GM10266 (cell line): Measurements from ENCODE around the gene TMEM143.
"Not testable (repeated sequence)": the region's sequence is repeated elsewhere in the genome, so short reads cannot be mapped to it uniquely, and the experiment has no call there.

Experiments used
- DNase-seq: peaks from one replicate; pipeline ENCODE4 v3.0.0; 2012; ENCODE audit errors: extremely low spot score
- TF ChIP-seq, protein P1 (sequence below): IDR thresholded peaks from 2 replicates; pipeline ENCODE4 v1.5.1; 2012; ENCODE audit warnings: mild to moderate bottlenecking, low read depth; ENCODE audit not compliant: control insufficient read depth, insufficient read depth; ENCODE audit errors: missing control alignments

Gene TMEM143

DNA sequence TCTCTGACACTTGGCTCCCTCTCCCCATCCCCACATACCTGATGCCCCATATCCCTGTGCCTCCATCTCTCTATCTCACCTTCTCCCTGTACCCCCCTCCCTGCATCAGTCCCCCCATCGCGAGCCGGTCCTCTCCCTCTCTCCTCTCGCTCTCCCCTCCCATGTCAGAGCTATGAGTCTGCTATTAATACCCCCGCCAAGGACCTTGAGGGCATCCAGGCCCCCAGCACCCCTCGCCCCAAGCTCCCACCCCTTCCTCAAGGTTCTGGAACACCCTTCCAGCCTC, 31.4 kb upstream of the TMEM143 start:
- DNase-seq, result no peak
- TF ChIP-seq, protein P1, sequence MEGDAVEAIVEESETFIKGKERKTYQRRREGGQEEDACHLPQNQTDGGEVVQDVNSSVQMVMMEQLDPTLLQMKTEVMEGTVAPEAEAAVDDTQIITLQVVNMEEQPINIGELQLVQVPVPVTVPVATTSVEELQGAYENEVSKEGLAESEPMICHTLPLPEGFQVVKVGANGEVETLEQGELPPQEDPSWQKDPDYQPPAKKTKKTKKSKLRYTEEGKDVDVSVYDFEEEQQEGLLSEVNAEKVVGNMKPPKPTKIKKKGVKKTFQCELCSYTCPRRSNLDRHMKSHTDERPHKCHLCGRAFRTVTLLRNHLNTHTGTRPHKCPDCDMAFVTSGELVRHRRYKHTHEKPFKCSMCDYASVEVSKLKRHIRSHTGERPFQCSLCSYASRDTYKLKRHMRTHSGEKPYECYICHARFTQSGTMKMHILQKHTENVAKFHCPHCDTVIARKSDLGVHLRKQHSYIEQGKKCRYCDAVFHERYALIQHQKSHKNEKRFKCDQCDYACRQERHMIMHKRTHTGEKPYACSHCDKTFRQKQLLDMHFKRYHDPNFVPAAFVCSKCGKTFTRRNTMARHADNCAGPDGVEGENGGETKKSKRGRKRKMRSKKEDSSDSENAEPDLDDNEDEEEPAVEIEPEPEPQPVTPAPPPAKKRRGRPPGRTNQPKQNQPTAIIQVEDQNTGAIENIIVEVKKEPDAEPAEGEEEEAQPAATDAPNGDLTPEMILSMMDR, result no peak

DNA sequence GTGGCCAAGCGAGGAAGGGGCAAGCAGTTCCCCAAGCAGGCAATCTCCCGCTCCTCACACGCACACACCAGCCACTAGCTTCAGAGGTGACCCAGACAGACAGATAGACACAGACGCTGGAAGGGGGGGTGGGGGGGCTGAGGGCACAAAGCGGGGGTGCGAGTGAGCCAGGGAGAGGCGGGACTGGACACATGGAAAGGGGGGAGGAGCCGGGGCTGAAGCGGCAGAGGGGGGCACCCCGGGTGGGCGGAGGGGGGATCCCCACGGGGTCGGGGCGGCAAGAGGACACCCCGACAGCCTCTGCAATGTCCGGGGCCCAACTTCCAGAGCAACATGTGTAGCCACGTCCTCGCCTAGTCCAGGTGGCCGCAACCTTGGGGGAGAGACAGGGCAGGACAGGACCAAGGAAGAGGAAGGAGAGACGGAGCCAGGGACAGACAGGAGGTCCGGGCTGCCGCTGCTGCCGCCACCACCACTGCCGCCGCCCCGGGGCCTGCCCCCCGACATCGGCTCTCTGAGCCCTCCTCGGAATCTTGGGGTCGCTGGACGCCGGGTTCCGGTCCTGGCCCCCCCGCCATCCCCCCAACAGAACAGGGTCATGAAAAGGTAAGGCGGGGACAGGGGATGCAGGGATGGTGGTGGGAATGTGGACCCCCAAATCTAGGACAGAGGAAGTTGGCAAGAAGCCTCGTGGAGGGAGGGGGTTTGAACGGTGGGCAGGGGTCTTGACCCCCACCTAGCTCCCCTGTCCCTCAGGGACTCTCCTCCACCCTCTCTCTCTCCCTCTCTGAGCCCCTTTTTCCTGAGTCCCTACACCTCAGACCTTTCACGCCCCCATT, 30.8 kb upstream of the TMEM143 start:
- no peak for DNase-seq
- TF ChIP-seq, protein P1, result no peak

DNA sequence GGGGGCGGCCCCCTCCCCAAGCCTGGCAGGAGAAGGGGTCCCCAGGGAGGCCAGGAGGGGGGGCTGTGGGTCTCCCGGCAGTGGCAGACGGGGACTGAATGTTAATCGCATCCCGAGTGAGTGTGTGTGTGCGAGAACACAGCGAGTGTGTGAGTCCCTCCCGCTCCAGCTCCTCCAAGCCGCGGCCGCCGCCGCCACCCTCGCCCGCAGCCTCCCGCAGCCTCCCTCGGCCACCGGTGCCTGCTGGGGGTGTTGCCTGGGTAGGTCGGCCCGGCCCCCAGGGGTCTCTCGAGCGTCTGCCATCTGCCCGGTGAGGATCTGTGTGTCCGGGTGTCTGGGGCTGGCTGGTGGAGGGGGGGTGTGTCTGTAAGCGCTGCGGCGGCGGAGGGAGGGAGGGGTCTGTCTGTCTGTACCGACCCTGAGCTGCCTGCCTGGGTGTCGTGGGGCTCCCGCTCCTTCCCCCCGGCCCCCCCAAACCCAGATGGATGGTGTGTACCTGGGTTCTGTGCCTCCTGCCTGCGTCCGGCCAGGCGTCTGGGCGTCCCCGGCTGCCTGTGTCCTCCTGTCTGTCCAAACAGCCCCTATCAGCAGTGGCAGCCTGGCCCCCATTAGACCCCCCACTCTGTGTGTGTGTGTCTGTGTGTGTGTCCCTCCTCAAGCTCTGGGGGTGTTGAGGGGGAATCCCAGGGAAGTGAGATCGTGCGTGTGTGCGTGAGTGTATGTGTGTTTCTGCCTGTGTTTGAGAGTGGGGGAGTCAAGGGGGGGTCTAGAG, 30.0 kb upstream of the TMEM143 start, which contains the start of gene GRIN2D:
Gene GRIN2D, plus strand, starts transcription at position 110 of the 772 bp plus-strand sequence. CDS start 4,725 bp downstream, outside the sequence.
- DNase-seq, result no peak
- TF ChIP-seq, protein P1, result peak; percentile 22

DNA sequence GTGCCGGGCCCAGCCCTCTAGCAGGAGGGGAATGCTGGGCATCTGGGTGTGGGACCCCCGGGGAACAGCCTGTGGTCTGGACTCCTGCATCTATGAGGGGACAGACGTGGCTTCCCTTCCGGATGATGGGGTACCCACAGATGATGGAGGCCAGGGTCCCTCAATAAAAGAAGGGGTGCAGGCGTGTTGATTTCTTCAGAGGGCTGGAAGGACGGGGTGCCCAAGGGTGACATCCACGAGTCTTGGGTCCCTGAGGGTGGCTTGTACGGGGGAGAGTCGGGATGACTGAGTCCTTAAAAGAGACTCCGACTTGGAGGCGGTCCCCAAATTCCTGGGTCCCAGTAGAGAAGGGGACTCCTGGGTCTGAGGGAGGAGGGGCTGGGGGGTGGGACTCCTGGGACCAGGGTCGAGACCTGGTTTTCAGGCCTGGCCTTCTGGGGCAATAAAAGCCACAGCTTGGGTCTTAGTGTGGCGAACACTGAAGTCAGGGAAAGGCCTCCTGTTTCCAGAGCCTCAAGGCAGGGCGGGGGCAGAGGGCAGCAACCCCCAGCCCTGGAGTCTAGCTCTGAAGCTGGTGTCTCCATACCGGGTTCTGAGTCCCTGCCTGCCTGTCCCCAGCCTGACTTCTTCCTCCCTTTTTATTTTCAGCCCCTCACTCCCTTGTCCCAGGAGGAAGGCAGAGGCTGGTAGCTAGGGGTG, 29.3 kb upstream of the TMEM143 start:
- no peak for DNase-seq
- TF ChIP-seq, protein P1, result no peak

DNA sequence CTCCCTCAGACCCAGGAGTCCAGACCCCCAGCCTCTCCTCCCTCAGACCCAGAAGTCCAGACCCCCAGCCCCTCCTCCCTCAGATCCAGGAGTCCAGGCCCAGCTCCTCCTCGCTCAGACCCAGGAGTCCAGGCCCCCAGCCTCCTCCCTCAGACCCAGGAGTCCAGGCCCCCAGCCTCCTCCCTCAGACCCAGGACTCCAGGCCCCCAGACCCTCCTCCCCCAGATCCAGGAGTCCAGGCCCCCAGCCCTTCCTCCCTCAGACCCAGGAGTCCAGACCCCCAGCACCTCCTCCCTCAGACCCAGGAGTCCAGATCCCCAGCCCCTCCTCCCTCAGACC, 28.2 kb upstream of the TMEM143 start:
- DNase-seq, result not testable (repeated sequence)

DNA sequence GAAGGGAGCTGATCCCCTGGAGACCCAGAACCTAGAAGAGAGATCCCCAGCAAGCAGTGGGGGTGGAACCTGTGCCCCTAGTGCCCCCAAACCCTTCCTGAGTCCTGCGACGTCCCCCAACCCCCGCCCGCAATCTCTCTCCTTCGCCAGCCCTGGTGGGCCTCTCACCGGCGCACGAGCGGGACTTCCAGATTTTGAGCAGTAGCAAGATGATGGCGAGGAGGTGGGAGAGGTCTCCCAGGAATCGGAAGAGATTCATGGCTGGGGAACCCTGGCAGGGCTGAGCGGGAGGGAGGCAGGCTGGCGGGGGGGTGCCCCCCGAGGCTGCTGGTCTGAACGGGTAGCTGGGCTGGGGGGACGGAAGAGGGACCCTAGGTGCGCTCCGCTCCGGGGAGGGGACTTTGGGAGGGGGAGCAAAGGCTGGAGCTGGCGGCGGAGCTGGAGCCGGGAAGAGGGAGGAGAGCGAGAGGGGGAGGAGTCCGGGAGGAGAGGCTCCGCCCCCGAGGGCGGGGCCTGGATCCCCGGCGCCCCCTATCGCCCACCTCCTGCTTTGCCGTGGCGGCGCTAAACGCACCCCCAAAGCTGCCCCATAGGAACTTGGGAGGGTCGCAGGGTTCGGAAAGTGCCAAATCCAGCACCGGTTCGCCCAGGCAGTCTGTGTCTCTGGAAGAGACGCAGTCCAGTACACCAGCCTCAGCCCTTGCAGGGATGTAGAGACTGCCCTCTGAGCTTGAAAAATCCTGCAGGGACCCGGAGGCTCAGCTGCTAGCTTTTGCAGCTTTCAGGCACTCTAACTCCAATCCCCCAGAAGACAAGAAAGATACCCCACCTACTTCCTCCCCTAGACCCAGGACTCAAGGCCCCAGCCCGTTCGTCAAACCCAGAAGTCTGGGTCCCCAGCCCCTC, 27.6 kb upstream of the TMEM143 start, which contains the start of gene KDELR1:
Gene KDELR1, minus strand, starts transcription at position 452 of the 906 bp plus-strand sequence. Its CDS starts 193 bp downstream, at position 259.
- TF ChIP-seq, protein P1, result peak; percentile 91
- DNase-seq, result peak; percentile 91
